ENCODE results near the gene HTN1.
"Not testable (repeated sequence)": the region's sequence is repeated elsewhere in the genome, so short reads cannot be mapped to it uniquely, and the experiment has no call there.

The HTN1 gene

GRCh38 chr4:70041652-70042286 is 8.5 kb upstream of the HTN1 start:
- Histone ChIP-seq H3K36me3 (no peaks in the 10 kb centered on the region), H3K27ac (no peak overlapping the region), H3K4me3 (ENCODE audit: low read depth, low read length) (no peak overlapping the region), H3K9me3 (ENCODE audit: severe bottlenecking) (no peaks in the 10 kb centered on the region), H3K27me3 (ENCODE audit: insufficient read depth, low read depth, severe bottlenecking) (no peaks in the 10 kb centered on the region)
- TF ChIP-seq CTCF (IDR thresholded peaks at IDR 0.05; ENCODE audit: low read depth, low read length), result no peak
- DNase-seq, result no peak

- not testable (repeated sequence) for H3K27ac ChIP-seq; H3K9me3 ChIP-seq (ENCODE audit: severe bottlenecking); H3K36me3 ChIP-seq; H3K27me3 ChIP-seq (ENCODE audit: insufficient read depth, low read depth, severe bottlenecking); H3K4me3 ChIP-seq (ENCODE audit: low read depth, low read length); DNase-seq
Observed at GRCh38 chr4:70056534-70056933, 6.3 kb downstream of the HTN1 start.

- Histone ChIP-seq H3K9me3 (ENCODE audit: severe bottlenecking) (no peaks in the 10 kb centered on the region), H3K27ac (no peak overlapping the region), H3K36me3 (no peaks in the 10 kb centered on the region), H3K4me3 (ENCODE audit: low read depth, low read length) (no peak overlapping the region), H3K27me3 (ENCODE audit: insufficient read depth, low read depth, severe bottlenecking) (no peaks in the 10 kb centered on the region)
- no peak for TF ChIP-seq CTCF (IDR thresholded peaks at IDR 0.05; ENCODE audit: low read depth, low read length)
- DNase-seq, result no peak
Observed at GRCh38 chr4:70057651-70058050, 7.4 kb downstream of the HTN1 start.

- H3K9me3 ChIP-seq (ENCODE audit: severe bottlenecking), result no peaks in the 10 kb centered on the region
- no peaks in the 10 kb centered on the region for H3K36me3 ChIP-seq
- TF ChIP-seq CTCF (IDR thresholded peaks at IDR 0.05; ENCODE audit: low read depth, low read length), result no peak
- H3K27me3 ChIP-seq (ENCODE audit: insufficient read depth, low read depth, severe bottlenecking), result no peaks in the 10 kb centered on the region
- no peak for DNase-seq
- H3K27ac ChIP-seq, result no peak overlapping the region
- no peak overlapping the region for H3K4me3 ChIP-seq (ENCODE audit: low read depth, low read length)
Observed at GRCh38 chr4:70059149-70059548, 8.9 kb downstream of the HTN1 start.

- H3K36me3 ChIP-seq, result no peaks in the 10 kb centered on the region
Observed at GRCh38 chr4:70062000-70062399, 11.8 kb downstream of the HTN1 start.

GRCh38 chr4:70080205-70080604 is 30.0 kb downstream of the HTN1 start:
- Histone ChIP-seq H3K27me3 (ENCODE audit: insufficient read depth, low read depth, severe bottlenecking) (no peaks in the 10 kb centered on the region), H3K9me3 (ENCODE audit: severe bottlenecking) (no peaks in the 10 kb centered on the region), H3K36me3 (no peaks in the 10 kb centered on the region), H3K27ac (no peak overlapping the region), H3K4me3 (ENCODE audit: low read depth, low read length) (no peak overlapping the region)
- no peak for DNase-seq
- no peak for TF ChIP-seq CTCF (IDR thresholded peaks at IDR 0.05; ENCODE audit: low read depth, low read length)

More at GRCh38 chr4:70062000-70062399, 11.8 kb downstream of the HTN1 start:
- DNase-seq, result no peak
- Histone ChIP-seq H3K9me3 (ENCODE audit: severe bottlenecking) (no peaks in the 10 kb centered on the region), H3K4me3 (ENCODE audit: low read depth, low read length) (no peak overlapping the region), H3K27ac (no peak overlapping the region), H3K27me3 (ENCODE audit: insufficient read depth, low read depth, severe bottlenecking) (no peaks in the 10 kb centered on the region)
- no peak for TF ChIP-seq CTCF (IDR thresholded peaks at IDR 0.05; ENCODE audit: low read depth, low read length)
